ENCODE results near the gene NTN1.
"Not testable (repeated sequence)": the region's sequence is repeated elsewhere in the genome, so short reads cannot be mapped to it uniquely, and the experiment has no call there.

The NTN1 gene

DNA sequence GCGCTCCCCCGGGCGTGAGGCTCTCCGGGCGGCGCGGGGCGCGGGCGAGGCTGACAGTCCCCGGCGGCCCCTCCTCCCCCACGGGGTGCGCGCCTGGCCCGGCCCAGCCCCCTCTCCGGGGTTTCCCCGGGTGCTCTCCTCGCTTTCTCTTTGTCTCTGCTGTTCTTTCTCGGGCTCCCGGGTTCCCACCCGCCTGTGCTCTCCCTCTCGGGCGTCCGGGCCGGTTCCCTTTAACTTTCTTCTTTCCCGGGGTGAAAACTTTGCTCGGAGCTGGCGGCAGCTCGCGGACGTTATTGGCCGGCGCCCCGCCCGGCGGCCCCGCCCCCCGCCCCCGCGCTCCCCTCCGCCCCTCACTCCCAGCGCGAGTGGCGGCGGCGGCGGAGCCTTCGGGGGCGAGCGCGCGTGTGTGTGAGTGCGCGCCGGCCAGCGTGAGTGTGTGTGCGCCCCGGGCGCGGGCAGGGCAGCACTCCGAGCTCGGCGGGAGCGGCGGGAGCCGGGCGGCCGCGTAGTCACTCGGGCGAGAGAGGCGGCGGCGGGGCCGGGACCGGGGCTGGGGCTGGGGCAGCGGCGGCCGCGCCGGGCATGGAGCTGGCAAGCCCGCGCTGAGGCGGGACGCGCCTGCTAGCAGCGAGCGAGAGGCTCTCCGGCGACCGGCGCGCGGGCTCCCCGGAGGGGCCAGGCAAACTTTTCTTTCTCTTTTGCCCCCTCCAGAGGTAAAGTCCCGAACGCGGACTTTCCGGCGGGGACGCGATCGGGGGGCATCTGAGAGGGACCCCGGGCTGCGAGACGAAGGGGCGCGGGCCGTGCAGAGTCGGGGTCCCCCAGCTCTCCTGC is at the start of gene NTN1:
Gene NTN1 (plus strand): TSS at position 353 of the 834 bp plus-strand sequence. CDS start 864 bp downstream, outside the sequence.
- DNase-seq = peak; percentile 52 to 56

DNA sequence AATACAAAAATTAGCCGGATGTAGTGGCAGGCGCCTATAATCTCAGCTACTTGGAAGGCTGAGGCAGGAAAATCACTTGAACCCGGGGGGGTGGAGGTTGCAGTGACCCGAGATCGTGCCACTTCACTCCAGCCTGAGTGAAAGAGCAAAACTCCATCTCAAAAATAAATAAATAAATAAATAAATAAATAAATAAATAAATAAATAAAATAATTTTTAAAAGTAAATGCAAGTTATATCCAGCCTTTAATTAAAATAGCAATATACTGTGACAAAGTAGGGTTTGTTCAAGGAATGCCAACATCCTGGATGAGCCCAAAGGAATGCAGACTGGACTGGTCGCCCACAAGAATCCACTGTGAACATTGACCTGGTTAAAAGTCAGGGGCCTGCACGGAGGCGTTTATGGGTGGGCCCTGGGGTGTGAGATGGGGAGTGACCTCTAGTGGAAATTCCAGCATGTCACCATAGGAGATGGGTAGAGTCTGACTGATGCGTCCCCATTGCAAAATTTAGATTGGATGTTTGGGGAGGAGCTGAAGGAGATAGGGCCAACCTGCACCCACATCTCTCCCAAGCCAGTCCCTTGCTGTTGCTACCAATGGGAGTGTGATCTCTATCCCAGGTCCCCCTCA is 46.1 kb upstream of the NTN1 start:
- DNase-seq = no peak

DNA sequence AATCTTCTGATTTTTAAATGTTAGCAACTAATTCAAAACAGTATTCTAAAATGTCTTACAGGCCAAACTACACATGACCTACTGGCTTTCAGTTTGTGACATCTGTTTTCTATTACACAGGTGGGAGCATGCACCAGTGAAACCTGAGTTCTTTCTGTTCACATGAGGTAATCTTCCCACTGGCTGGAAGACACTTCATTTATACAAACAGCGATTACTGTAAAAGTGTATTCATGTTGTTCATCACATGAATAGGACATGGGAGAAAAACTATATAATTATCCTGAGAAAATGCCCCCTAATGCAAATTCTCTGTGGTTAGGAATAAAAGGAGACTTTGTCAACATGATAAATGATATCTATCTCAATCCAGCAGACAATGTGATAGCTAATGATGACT is 44.7 kb upstream of the NTN1 start:
- no peak for DNase-seq

DNA sequence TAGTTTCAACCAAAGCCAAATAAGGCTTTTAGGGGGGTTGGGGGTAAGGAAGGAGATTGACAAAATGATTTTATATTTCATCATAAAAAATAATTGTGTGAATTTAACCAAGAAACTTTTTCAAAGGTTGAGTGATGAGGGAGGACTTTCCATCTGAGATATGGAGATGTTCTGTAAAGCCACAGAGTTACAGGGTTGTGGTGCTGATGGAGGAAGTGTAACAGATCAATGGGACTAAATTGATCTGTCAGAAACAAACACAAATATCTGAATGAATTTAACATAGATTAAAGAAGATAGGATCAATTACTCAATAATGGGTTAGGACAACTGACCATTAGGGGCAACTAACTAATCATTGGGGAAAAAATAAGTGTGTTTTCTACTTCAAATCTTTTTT is 41.6 kb upstream of the NTN1 start:
- no peak for DNase-seq

DNA sequence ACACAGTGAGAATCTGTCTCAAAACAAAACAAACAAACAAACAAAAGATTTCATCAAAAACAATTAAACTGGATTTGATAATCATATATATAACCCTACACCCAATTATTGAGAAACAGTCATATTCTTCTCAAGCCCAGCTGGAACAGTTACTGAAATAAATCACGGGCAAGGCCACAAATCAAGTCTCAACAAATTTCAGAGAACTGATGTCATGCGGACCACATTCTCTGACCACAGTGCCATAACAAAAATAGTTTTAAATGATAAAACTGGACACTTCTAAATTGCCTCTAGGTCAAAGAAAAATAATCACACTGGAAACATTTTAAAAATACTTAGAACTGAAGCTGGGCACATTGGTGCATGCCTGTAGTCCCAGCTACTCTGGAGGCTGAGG is 39.9 kb upstream of the NTN1 start:
- DNase-seq = no peak

DNA sequence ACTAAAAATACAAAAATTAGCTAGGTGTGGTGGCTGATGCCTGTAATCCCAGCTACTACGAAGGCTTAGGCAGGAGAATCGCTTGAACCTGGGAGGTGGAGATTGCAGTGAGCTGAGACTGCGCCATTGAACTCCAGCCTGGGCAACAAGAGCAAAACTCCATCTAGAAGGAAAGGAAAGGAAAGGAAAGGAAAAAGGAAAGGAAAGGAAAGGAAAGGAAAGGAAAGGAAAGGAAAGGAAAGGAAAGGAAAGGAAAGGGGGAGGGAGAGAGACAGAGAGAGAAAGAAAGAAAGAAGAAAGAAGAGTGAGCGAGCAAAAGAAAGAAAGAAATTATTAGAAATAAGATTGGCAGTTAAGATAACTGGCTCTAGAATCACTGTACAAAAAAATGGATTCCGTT is 37.1 kb upstream of the NTN1 start:
- not testable (repeated sequence) for DNase-seq

DNA sequence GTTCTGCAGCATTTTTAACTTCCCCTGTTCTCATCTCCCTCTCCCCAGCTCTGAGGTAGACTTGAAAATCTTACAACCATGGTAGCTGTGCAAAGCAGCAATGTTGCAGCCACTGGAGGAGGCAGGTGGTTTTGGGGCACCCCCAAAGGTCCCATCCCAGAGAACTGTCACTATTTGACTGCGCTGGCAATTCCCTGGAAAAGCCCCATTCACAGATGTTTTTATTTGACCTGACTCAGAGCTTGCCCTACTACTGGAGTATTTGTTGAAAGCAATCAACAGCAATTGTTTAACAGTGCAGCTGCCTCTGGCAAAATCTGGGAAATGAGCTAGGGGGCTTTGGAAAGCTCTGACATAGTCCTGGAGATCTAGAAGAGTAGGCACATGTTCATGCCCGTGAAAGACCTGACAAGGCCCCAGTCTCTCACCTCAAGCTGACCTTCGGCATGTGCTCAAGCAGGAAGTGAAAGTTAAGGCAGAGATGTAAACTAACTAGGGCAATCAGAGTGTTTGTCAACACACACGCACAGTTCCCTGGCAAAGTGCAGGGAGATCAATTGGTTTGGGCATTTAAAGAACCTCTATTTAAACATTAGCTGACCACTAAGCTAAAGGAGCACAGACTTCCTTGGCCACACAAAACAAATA is 36.1 kb upstream of the NTN1 start:
- peak in 1 of 2 donors; percentile 42 for DNase-seq

DNA sequence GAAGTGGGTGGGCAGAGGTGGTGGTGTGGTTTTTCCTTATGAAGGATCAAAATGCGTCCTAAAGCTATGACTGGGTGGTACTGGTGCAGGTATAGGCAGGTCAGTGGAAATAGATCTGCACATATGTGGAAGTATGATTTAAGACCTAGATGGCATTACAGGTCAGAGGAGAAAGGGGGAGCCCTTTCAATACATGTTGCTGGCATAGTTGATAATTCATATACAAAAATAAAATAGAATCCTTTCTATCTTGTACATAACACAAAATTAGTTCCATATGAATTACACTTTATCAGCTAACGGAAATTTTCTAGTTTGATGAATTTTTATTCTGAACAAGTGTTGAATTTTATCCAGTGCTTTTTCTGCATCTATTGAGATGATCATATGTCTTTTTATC is 35.0 kb upstream of the NTN1 start:
- no peak for DNase-seq

DNA sequence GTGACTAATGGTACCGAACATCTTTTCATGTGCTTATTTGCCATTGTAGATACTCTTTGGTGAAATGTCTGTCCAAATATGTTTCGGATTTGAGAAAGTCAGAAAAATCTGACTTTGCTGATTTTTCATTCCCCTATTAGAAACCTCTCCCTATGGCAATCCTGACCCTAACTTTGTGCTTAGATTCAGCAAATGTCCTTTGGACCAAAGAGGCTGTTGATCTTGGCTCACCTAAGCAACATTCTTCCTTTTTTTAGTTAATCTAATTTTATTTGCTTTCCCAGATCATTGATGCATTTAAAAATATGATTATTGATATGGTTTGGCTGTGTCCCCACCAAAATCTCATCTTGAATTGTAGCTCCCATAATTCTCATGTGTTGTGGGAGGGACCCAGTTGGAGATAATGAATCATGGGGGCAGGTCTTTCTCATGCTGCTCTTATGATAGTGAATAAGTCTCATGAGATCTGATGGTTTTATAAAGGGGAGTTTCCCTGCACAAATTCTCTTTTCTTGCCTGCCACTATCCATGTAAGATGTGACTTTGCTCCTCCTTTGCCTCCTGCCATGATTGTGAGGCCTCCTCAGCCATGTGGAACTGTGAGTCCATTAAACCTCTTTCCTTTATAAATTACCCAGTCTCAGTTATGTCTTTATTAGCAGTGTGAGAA is 32.9 kb upstream of the NTN1 start:
- not testable (repeated sequence) for DNase-seq

DNA sequence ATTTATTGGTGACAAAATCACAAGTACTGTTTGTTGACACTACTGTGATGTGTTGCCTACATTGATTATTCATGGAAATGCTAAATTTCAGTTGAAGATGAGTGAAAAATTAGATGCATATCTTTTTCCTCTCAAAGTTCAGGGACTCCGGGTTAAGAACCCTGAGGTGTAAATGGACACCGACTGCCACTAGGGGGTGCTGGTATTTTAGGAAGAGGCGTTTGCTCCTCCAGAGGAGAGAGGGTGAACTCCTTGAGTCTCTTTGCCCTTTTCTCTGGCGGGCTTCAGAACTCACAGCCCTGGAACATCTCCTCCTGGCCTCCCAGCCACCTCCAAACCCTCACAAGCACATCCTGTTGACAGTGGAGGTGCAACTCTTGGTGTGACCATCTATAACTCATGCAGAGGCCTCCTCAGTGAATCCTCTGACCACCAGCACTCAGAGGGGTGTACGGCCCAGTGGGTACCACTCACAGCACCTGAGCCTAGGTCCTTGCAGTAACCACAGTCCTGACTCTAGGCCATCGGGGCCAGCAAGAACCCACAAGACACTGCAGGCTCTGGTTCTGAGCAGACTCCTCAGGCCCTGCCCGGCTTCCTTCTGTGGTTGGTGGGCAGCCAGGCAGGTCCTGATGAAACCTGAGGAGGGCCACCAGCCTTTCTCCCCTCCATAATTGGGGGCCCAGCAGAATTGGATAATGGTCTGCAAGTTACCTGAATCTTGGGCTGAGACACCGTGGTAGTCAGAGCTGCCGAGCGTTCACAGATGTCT is 29.6 kb upstream of the NTN1 start:
- DNase-seq = peak; percentile 62 to 70

DNA sequence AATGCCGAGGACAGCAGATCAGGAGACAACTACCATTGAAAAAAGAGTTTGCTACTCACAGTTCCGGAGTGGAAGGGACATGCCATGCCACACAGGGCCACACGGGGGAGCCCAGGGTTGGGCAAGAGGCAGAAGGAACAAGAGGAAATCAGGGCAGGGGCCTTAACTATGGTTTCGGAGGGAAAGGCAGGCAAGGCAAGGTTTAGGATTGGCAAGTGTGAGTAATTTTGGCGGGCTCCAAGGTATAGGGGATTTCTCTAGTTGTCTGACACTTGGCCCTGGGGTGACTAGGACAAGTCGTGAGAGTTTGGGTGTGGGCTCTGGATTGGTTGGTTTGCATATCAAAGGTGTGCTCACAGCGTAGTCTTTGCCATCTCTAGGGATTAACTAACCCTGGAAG is 27.0 kb upstream of the NTN1 start:
- peak; percentile 46 to 52 for DNase-seq

DNA sequence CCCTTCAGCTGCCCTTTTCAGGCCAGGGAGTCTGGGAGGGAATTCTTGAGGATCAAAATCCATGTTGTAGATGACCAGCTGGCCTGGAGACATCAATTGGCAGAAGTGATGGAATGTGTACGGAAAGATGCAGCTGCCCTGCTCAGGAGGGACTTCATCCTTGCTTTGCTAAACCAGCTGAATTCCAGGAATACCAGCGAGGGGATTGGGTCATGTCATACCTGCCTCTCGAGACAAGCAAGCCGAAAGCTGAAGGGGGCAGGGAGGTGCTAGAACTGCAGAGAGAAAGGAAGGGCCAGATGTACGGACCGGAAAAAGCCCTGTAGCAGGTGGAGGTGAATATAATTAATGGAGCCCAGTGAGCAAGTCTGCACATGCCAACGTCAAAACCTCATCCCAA is 25.6 kb upstream of the NTN1 start:
- no peak for DNase-seq

DNA sequence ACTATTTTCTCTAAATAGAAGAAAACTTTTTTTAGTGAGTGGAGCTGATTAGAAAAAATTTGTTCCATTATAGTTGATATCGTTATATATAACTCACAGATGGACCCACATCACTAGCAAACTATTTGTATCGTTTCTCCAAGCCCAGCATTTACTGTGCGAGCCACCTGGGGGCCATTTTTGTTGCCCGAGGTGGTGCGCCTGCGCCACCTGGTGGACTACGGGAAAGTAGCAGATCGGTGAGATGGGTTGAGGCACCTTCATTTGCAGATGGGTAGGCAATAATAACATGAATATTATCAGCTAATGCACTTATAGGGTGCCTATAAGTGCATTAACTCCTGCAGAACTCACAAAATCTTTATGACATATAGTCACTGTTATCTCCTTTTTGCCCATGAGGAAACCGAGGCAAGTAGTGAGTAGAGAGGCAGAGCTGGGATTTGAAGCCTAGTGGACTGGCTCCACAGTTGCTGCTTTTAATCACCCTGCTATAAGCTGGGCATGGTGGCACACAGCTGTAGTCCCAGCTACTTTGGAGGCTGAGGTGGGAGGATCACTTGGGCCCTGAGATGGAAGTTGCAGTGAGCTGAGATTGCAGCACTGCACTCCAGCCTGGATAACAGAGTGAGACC is 23.2 kb upstream of the NTN1 start:
- peak; percentile 80 to 83 for DNase-seq

DNA sequence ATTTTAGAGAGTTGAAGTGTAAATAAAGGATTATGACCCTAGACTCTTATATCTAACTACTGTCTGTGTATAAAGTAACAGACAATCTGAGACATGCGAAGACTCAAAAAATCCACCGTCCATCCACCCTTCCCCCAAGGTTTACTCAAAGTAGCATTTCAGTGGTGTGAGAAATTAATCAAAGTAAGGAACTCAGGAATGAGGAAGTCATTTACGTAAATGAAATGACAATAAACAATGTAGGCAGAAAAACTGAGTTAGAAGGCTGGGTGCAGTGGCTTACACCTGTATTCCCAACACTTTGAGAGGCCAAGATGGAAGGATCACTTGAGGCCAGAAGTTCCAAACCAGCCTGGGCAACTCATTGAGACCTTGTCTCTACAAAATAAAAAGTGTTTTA is 19.8 kb upstream of the NTN1 start:
- DNase-seq = no peak

DNA sequence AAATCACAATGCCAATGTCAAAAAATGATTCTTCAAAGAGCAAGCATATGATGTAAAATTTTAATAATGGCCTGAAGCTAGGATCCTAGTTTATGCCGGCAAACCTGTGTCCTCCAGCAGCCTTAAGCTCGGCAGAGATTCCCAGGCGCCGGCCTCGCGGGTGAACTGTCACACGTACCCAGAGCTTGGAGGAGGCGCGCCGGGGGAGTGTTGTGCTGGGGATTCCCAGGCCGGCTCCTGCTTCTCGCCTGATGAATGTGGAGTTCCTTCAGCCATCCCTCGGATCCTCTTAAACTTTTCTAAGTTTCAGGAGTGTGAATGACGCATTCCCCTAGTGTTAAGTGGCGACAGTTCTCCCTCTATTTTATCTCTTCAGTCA is 19.1 kb upstream of the NTN1 start:
- DNase-seq = no peak

DNA sequence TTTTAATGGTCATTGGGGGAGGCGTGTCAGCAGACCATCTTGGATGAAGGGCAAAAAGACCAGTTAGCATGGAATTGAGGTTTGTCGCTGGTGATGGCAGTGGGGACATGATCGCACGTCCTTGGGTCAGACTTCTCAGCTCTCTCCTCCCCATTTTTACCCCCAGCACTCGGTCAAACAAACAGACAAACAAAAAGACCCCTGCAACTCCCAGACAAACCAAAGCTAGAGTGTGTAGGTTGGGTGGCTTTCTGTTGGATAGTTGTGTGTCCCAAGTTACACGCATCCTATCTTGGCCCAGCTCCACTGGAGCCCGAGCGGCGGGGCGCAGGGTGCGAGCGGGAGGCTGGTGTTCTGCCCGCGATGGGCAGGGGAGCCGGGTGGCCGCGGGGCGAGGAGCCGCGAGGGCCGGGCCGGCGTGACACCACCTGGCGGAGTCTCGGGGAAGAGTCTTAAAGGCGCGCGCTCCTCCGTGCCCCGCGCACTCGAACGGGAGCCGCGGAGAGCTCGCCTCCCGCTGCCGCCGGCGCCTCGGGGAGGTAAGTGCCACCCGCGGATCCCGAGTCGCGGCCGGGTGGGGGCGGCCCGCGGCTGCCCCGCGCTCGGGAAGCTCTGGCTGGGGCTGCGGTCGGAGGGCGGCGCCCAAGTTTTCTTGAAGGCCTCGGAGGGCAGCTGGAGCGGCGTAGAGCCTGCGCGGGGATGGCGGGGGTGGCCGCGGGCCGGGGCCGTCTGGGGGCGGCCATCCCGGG is 18.5 kb upstream of the NTN1 start:
- DNase-seq = peak; percentile 27 to 29

DNA sequence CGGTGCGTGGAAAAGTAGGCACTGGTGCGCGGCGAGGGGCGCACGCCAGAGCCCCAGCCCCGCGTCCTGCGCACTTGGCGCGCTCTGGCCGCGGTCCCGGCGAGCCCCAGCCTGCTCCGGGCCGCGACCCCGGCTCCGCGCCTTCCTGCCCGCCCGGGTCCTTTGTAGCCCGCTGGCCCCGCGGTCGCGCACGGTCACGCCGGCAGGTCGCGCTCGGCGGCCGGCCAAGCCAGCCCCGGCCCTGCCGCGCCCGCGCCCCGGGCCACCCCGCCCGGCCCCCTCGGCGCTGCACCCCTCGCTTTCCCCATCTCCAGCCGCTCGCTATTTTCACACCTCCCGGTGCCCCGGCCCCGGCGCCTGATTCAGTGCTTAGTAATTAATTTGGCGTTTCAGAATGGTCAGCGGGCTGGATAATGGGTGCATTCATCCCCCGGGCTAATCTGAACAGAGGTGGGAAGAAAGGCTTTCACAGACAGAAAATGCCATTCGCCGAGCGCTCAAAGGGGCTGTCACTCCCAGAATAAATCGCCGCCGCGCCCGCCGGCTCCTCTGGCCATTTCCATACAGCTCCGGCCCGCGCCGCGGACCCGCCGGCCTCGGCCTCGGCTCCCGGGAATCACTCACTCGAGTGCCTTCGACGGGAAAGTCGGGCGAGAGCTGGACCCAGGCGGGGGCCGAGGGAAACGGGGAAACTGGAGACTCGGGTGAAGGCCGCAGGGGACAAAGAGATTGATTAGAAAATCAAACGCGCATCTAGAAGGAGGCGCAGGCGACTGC is 17.8 kb upstream of the NTN1 start:
- no peak for DNase-seq

DNA sequence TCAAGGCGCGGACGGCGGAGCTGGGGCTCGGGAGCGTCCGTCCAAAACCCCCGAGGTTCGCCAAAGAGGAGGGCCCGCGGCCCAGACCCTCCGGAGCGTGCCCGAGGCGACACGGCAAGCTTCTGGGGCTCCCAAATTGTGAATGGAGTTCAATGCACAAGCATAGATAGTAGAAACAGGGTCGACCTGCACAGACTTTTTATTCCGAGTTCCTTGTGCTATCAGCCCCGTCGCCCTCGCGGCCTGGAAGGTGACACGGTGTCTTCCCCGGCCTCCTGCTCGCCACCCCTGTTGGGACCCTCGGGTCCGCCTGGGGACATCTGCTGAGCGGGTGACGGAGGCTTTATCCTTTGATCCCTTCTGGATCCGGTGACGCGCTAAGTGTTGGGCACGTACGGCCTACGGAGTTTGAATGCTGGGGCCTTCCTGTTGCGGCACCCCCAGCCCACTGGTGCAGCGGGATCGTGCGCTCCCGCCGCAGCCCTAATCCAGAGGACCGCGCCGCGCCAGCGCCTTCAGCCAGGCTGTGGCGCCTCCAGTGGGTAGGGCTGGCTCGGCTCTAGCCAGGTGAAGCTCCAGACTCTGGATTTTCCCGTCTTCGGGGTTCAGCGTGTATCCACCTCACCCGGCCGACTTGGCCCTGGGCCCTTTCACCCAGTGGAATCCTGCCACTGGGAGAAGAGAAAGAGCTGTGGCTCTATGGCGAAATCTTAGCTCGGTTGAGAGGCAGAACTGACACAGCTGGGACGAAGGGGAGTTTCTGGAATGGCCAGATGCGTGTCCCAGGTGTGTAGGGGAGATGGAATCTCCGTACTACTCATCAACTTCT is 17.0 kb upstream of the NTN1 start:
- DNase-seq = no peak

DNA sequence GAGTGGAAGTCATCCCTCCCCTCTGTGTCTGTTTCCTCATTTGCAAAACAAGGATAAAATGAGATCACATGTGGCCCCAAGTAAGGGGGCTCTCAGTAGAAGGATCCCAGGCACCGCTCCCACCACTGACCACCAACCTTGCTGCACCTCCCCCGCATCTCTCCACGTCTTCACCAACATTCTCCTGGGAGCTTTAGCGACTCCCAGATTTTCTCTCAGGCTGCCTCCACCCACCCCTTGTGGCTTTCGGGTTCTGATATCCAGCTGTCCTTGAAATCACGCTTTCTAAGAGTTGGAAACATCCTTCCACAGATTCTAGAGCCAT is 16.4 kb upstream of the NTN1 start:
- no peak for DNase-seq
